Tibial nerve (tissue), 4 donors: ENCODE data around the gene DHRS9.

Source experiments
- EP300 ChIP-seq, 2 donors: sonication (generic); formaldehyde crosslinking; IDR thresholded peaks; one replicate each; pipeline ENCODE4 v1.6.1; 2017; ENCODE audit warnings: antibody characterized with exemption in 2 of 2, mild to moderate bottlenecking in 1 of 2
- POLR2A ChIP-seq, 2 donors: fragments of 450-650 bp; IDR thresholded peaks; one replicate each; pipeline ENCODE4 v1.6.1; 2017; ENCODE audit warnings: antibody characterized with exemption in 2 of 2, mild to moderate bottlenecking in 2 of 2, moderate library complexity in 2 of 2
- TF ChIP-seq, protein P1 (sequence below), 5 experiments: fragments of 200-600 bp in 3 of 5; fragments of 450-650 bp in 2 of 5; sonication (generic) in 3 of 5; IDR thresholded peaks; one replicate each; pipeline ENCODE4 v1.5.1; 2016 to 2019; ENCODE audit warnings: antibody characterized with exemption in 5 of 5, mild to moderate bottlenecking in 3 of 5, moderate library complexity in 2 of 5

DNA sequence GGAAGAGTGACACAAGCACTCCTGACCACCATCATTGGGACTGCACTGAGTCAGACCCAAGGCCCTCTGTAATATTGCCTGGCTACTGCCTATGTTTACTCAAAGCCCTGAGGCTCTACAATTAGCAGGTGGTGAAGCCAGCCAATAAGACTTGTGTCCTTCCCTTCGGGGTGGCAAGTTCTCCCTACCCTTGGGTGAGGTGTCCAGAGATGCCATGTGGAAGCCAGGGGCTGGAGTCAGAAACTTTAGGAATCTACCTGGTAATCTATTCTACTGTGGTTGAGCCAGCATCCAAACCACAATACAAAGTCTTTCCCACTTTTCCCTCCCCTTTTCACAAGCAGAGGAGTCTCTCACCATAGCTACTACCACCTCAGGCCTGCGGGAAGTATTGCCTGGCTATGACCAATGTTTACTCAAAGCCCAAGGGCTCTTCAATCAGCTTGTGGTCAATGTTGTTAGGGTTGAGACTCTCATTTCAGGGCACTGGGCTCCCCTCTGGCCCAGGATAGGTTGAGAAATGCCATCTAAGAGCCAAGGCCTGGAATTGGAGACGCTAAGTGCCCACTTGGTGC is 17.6 kb downstream of the DHRS9 start:
- TF ChIP-seq, protein P1, sequence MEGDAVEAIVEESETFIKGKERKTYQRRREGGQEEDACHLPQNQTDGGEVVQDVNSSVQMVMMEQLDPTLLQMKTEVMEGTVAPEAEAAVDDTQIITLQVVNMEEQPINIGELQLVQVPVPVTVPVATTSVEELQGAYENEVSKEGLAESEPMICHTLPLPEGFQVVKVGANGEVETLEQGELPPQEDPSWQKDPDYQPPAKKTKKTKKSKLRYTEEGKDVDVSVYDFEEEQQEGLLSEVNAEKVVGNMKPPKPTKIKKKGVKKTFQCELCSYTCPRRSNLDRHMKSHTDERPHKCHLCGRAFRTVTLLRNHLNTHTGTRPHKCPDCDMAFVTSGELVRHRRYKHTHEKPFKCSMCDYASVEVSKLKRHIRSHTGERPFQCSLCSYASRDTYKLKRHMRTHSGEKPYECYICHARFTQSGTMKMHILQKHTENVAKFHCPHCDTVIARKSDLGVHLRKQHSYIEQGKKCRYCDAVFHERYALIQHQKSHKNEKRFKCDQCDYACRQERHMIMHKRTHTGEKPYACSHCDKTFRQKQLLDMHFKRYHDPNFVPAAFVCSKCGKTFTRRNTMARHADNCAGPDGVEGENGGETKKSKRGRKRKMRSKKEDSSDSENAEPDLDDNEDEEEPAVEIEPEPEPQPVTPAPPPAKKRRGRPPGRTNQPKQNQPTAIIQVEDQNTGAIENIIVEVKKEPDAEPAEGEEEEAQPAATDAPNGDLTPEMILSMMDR (IDR thresholded peaks at IDR 0.05), result no peak
- TF ChIP-seq POLR2A (IDR thresholded peaks at IDR 0.05) (no peak), EP300 (IDR thresholded peaks at IDR 0.05) (no peak)
